Neuronal stem cell (in vitro differentiated cells): ENCODE data around the gene UBAC1.

Experiments
- DNase-seq: peaks from one replicate; pipeline ENCODE4 v3.0.0-alpha.2; 2013; ENCODE audit warnings: low spot score
- H2AFZ ChIP-seq: one replicate; pipeline ENCODE4 v1.6.1; 2013; ENCODE audit warnings: mild to moderate bottlenecking, low read length, inconsistent platforms
- H2AK5ac ChIP-seq: 2 replicates; pipeline ENCODE4 v1.6.1; 2013; ENCODE audit warnings: low read depth, mild to moderate bottlenecking, inconsistent platforms, low read length, moderate library complexity, mixed read lengths
- H2BK120ac ChIP-seq: 2 replicates; pipeline ENCODE4 v1.6.1; 2013; ENCODE audit warnings: low read depth, mild to moderate bottlenecking, inconsistent platforms, low read length, moderate library complexity, mixed read lengths
- H2BK12ac ChIP-seq: one replicate; pipeline ENCODE4 v1.6.1; 2013; ENCODE audit warnings: low read length, inconsistent platforms
- H2BK15ac ChIP-seq: 2 replicates; pipeline ENCODE4 v1.6.1; 2013; ENCODE audit warnings: mild to moderate bottlenecking, low read length, inconsistent platforms, mixed read lengths
- H2BK5ac ChIP-seq: one replicate; pipeline ENCODE4 v1.6.1; 2013; ENCODE audit warnings: inconsistent platforms, mild to moderate bottlenecking, low read length, moderate library complexity
- H3K14ac ChIP-seq: one replicate; pipeline ENCODE4 v1.6.1; 2013; ENCODE audit warnings: low read length, inconsistent platforms
- H3K18ac ChIP-seq: 2 replicates; pipeline ENCODE4 v1.6.1; 2013; ENCODE audit warnings: low read length, inconsistent platforms
- H3K23ac ChIP-seq: 2 replicates; pipeline ENCODE4 v1.6.1; 2013; ENCODE audit warnings: low read depth, mild to moderate bottlenecking, mixed read lengths, low read length, inconsistent platforms; ENCODE audit not compliant: poor library complexity
- H3K27ac ChIP-seq: replicated peaks from 3 replicates; pipeline ENCODE4 v1.5.1; 2013; ENCODE audit warnings: low read length, inconsistent platforms
- H3K27me3 ChIP-seq, 3 experiments: 2 replicates each; pipeline ENCODE4 v1.6.1; 2013; ENCODE audit warnings: low read length in 3 of 3, mild to moderate bottlenecking in 2 of 3, inconsistent platforms in 1 of 3, low read depth in 1 of 3, mixed read lengths in 1 of 3, moderate library complexity in 1 of 3; ENCODE audit not compliant: control insufficient read depth in 3 of 3, insufficient read depth in 3 of 3
- H3K36me3 ChIP-seq, 2 donors: replicated peaks in 1 of 2; 2 replicates each; pipeline ENCODE4 v1.6.1; 2013; ENCODE audit warnings: low read length in 2 of 2; ENCODE audit not compliant: control insufficient read depth in 2 of 2, insufficient read depth in 2 of 2
- H3K4ac ChIP-seq: 2 replicates; pipeline ENCODE4 v1.6.1; 2013; ENCODE audit warnings: inconsistent platforms, mild to moderate bottlenecking, low read length, moderate library complexity
- H3K4me1 ChIP-seq, 2 donors: 1 replicate in 1 of 2; 2 replicates in 1 of 2; pipeline ENCODE4 v1.6.1; 2013; ENCODE audit warnings: low read length in 2 of 2, low read depth in 1 of 2; ENCODE audit not compliant: control insufficient read depth in 2 of 2, insufficient read depth in 1 of 2
- H3K4me2 ChIP-seq: one replicate; pipeline ENCODE4 v1.6.1; 2013; ENCODE audit warnings: mild to moderate bottlenecking, low read length, inconsistent platforms; ENCODE audit not compliant: insufficient read depth, poor library complexity, severe bottlenecking
- H3K4me3 ChIP-seq, 2 donors: 2 replicates each; pipeline ENCODE4 v1.5.1; 2013; ENCODE audit warnings: low read length in 2 of 2, mild to moderate bottlenecking in 2 of 2, inconsistent platforms in 1 of 2, moderate library complexity in 1 of 2
- H3K79me1 ChIP-seq: one replicate; pipeline ENCODE4 v1.6.1; 2013; ENCODE audit warnings: low read depth, mild to moderate bottlenecking, inconsistent platforms, low read length, moderate library complexity
- H3K9ac ChIP-seq: one replicate; pipeline ENCODE4 v1.6.1; 2013; ENCODE audit warnings: mild to moderate bottlenecking, low read depth, low read length, inconsistent platforms; ENCODE audit not compliant: poor library complexity
- H3K9me3 ChIP-seq, 2 donors: replicated peaks in 1 of 2; 2 replicates each; pipeline versions ENCODE3 to v1.6.1; 2013; ENCODE audit warnings: low read length in 2 of 2, mild to moderate bottlenecking in 2 of 2, inconsistent platforms in 1 of 2, low read depth in 1 of 2, mixed read lengths in 1 of 2, moderate library complexity in 1 of 2; ENCODE audit not compliant: control insufficient read depth in 2 of 2, insufficient read depth in 1 of 2
- H4K8ac ChIP-seq: one replicate; pipeline ENCODE4 v1.6.1; 2013; ENCODE audit warnings: low read depth, mild to moderate bottlenecking, inconsistent platforms, low read length, moderate library complexity
- H4K91ac ChIP-seq: one replicate; pipeline ENCODE4 v1.6.1; 2013; ENCODE audit warnings: low read length, low read depth, mild to moderate bottlenecking, inconsistent platforms; ENCODE audit not compliant: poor library complexity
- WGBS, 2 donors: extraction: QIAGEN DNeasy Blood & Tissue Kit; methylation state at CpG; one replicate each; pipeline ENCODE4 v1.1.7; 2013; ENCODE audit warnings: missing lambda C conversion rate in 2 of 2, mixed read lengths in 1 of 2; ENCODE audit not compliant: insufficient read length in 2 of 2, insufficient replicate concordance in 1 of 2; ENCODE audit errors: extremely low coverage in 2 of 2; 5-methylcytosine and 5-hydroxymethylcytosine counted together

UBAC1 gene

GRCh38 chr9:135988493-135988892 is 27.3 kb upstream of the UBAC1 start:
- Histone ChIP-seq H2AFZ (no peak overlapping the region), H3K27ac (no peak overlapping the region), H2BK5ac (peak overlapping the region; percentile 46), H3K4ac (no peak overlapping the region), H3K9me3 (no peaks in the 10 kb centered on the region), H3K18ac (peak overlapping the region; percentile 86), H3K27me3 (peaks cover 0 to 14% (median 0%) of the 10 kb centered on the region in 3 experiments), H3K14ac (peak overlapping the region; percentile 56), H2BK120ac (no peak overlapping the region), H2AK5ac (peak overlapping the region; percentile 94), H3K4me3 (no peak overlapping the region), H3K9ac (no peak overlapping the region), H4K91ac (no peak overlapping the region), H2BK15ac (peak overlapping the region; percentile 77), H3K23ac (peak overlapping the region; percentile 80), H4K8ac (no peak overlapping the region), H3K4me1 (peaks cover 30 to 50% of the 10 kb centered on the region in 2 donors), H3K36me3 (no peaks in the 10 kb centered on the region), H3K4me2 (no peak overlapping the region), H2BK12ac (peak overlapping the region; percentile 84), H3K79me1 (no peaks in the 10 kb centered on the region)
- DNase-seq: no peak
- WGBS, 2 donors: no CpG with 5 or more reads among the region's 17 CpGs

GRCh38 chr9:135987838-135988404 is 26.7 kb upstream of the UBAC1 start:
- H3K4me1 ChIP-seq: peaks cover 25 to 45% of the 10 kb centered on the region in 2 donors
- no peak overlapping the region for H3K4me2 ChIP-seq
- H3K4ac ChIP-seq: peak overlapping the region; percentile 53
- H4K91ac ChIP-seq: no peak overlapping the region
- H3K27ac ChIP-seq: no peak overlapping the region
- no peaks in the 10 kb centered on the region for H3K9me3 ChIP-seq
- H2AK5ac ChIP-seq: peak overlapping the region; percentile 94
- H4K8ac ChIP-seq: no peak overlapping the region
- no peak for DNase-seq
- no peak overlapping the region for H3K9ac ChIP-seq
- peak overlapping the region; percentile 64 for H3K18ac ChIP-seq
- H2BK120ac ChIP-seq: no peak overlapping the region
- no peak overlapping the region for H3K4me3 ChIP-seq
- H3K36me3 ChIP-seq: no peaks in the 10 kb centered on the region
- no CpG with 5 or more reads among the region's 16 CpGs for WGBS, 2 donors
- H3K14ac ChIP-seq: peak overlapping the region; percentile 75
- peaks cover 0 to 19% (median 0%) of the 10 kb centered on the region in 3 experiments for H3K27me3 ChIP-seq
- H3K79me1 ChIP-seq: no peaks in the 10 kb centered on the region
- H2BK15ac ChIP-seq: peak overlapping the region; percentile 77
- H2AFZ ChIP-seq: no peak overlapping the region
- H2BK12ac ChIP-seq: peak overlapping the region; percentile 84
- H2BK5ac ChIP-seq: peak overlapping the region; percentile 46
- peak overlapping the region; percentile 80 for H3K23ac ChIP-seq

GRCh38 chr9:135986605-135987004 is 25.4 kb upstream of the UBAC1 start:
- H3K4ac ChIP-seq: peak overlapping the region; percentile 84
- WGBS, 2 donors: no CpG with 5 or more reads among the region's 15 CpGs
- peak overlapping the region; percentile 94 for H3K14ac ChIP-seq
- H2AK5ac ChIP-seq: peak overlapping the region; percentile 95
- peak overlapping the region; percentile 77 for H2AFZ ChIP-seq
- no peak overlapping the region for H3K4me3 ChIP-seq
- peak overlapping the region; percentile 53 for H2BK15ac ChIP-seq
- H3K4me2 ChIP-seq: no peak overlapping the region
- H3K36me3 ChIP-seq: no peaks in the 10 kb centered on the region
- H3K23ac ChIP-seq: no peak overlapping the region
- H2BK12ac ChIP-seq: peak overlapping the region; percentile 82
- H4K8ac ChIP-seq: no peak overlapping the region
- H3K9ac ChIP-seq: no peak overlapping the region
- H3K18ac ChIP-seq: peak overlapping the region; percentile 59
- H2BK120ac ChIP-seq: no peak overlapping the region
- H3K79me1 ChIP-seq: no peaks in the 10 kb centered on the region
- H4K91ac ChIP-seq: no peak overlapping the region
- H2BK5ac ChIP-seq: peak overlapping the region; percentile 84
- DNase-seq: no peak
- H3K4me1 ChIP-seq: peaks cover 16 to 35% of the 10 kb centered on the region in 2 donors
- no peaks in the 10 kb centered on the region for H3K9me3 ChIP-seq
- peaks cover 0 to 29% (median 0%) of the 10 kb centered on the region in 3 experiments for H3K27me3 ChIP-seq
- H3K27ac ChIP-seq: no peak overlapping the region

- peak overlapping the region; percentile 76 for H3K18ac ChIP-seq
- peak overlapping the region; percentile 63 for H3K9ac ChIP-seq
- peak overlapping the region; percentile 53 for H2BK15ac ChIP-seq
Measured at GRCh38 chr9:135985889-135986288, 24.7 kb upstream of the UBAC1 start.

More at GRCh38 chr9:135985889-135986288, 24.7 kb upstream of the UBAC1 start:
- no peak overlapping the region for H3K4me2 ChIP-seq
- H2BK5ac ChIP-seq: no peak overlapping the region
- H3K23ac ChIP-seq: peak overlapping the region; percentile 97
- no peak for DNase-seq
- H4K91ac ChIP-seq: peak overlapping the region; percentile 56
- H3K9me3 ChIP-seq: no peaks in the 10 kb centered on the region
- H2BK12ac ChIP-seq: peak overlapping the region; percentile 98
- peaks cover 0 to 35% (median 0%) of the 10 kb centered on the region in 3 experiments for H3K27me3 ChIP-seq
- H3K4me1 ChIP-seq: peaks cover 10 to 28% of the 10 kb centered on the region in 2 donors
- H3K79me1 ChIP-seq: no peaks in the 10 kb centered on the region
- H3K27ac ChIP-seq: no peak overlapping the region
- peak overlapping the region; percentile 31 for H2BK120ac ChIP-seq
- H2AFZ ChIP-seq: peak overlapping the region; percentile 77
- peak overlapping the region; percentile 93 for H4K8ac ChIP-seq
- H2AK5ac ChIP-seq: peak overlapping the region; percentile 95
- WGBS, 2 donors: no CpG with 5 or more reads among the region's 21 CpGs
- H3K4me3 ChIP-seq: no peak overlapping the region
- no peaks in the 10 kb centered on the region for H3K36me3 ChIP-seq
- H3K4ac ChIP-seq: peak overlapping the region; percentile 76
- peak overlapping the region; percentile 99 for H3K14ac ChIP-seq
